Dendritic cell treated with granulocyte-macrophage colony-stimulating factor and Interleukin-4, amounts not matched to agents 40 ng/mL and 50 ng/mL, for 4 days (primary cell): ENCODE results near the gene COL4A5.

Source experiments
- H3K27ac Mint-ChIP-seq: one replicate; pipeline ENCODE4 v1.8.0; 2022; ENCODE audit warnings: mild to moderate bottlenecking, mixed read lengths
- H3K27me3 Mint-ChIP-seq: one replicate; pipeline ENCODE4 v1.8.0; 2022; ENCODE audit warnings: mild to moderate bottlenecking, mixed read lengths
- H3K36me3 Mint-ChIP-seq: one replicate; pipeline ENCODE4 v1.8.0; 2022; ENCODE audit warnings: low read depth, mixed read lengths
- H3K4me1 Mint-ChIP-seq: one replicate; pipeline ENCODE4 v1.8.0; 2022; ENCODE audit warnings: low read depth, mixed read lengths
- H3K4me3 Mint-ChIP-seq: one replicate; pipeline ENCODE4 v1.8.0; 2022; ENCODE audit warnings: mild to moderate bottlenecking, moderate library complexity, mixed read lengths
- H3K9me3 Mint-ChIP-seq: one replicate; pipeline ENCODE4 v1.8.0; 2022; ENCODE audit warnings: mixed read lengths
- intact Hi-C: fragments of 100-400 bp; cut with micrococcal nuclease; formaldehyde crosslinking; loops from one replicate; pipeline ENCODE4 v1.15.0; 2022

The COL4A5 gene

DNA sequence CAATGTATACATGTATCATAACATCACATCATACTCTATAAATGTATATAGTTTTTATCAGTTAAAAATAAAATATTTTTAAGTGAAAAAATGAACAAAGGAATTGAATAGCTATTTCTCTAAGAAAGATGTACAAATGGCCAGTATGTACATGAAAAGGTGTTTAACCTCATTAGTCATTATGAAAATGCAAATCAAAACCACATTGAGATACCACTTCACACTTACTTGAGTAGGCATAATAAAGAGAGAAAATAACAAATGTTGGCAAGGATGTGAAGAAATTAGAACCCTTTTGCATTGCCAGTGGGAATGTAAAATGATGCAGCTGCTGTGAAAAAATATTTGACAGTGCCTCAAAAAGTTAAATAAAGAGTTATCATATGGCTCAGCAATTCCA, 201.2 kb downstream of the COL4A5 start:
- Mint-ChIP-seq H3K36me3 (no peaks in the 10 kb centered on the region), H3K4me3 (no peak overlapping the region), H3K9me3 (peaks cover 7% of the 10 kb centered on the region), H3K27me3 (no peaks in the 10 kb centered on the region), H3K4me1 (no peaks in the 10 kb centered on the region), H3K27ac (no peak overlapping the region)
- intact Hi-C loops = no loop called here

DNA sequence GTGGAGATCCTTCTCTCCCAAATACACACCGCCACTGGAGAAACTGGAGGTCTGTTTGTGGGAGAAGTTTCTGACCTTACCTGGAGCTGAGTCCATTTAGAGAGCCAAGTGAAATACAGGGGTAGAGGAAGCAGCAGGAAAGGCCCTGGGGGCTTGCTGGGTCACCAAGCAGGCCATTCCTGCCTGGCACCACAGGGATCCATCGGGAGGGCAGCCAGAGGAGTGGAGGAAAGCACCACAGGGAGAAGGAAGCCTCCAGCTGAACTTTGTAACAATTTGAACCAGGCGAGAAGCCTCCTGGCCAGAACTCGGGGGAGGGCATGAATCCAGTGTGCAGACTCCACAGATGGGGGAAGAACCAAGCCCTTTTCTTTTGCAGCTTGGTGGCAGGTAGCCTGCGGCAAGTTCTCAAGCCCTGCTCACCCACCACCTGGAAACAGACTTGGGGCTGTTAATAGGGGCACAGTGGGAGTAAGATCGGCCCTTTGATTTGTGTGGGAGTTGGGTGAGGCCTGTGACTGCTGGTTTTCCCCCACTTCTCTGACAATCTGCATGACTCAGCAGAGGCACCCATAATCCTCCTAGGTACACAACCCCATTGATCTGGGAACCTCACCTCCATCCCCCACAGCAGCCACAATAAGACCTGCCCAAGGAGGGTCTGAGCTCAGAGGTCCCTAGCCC, 202.1 kb downstream of the COL4A5 start:
- Mint-ChIP-seq H3K27me3 (no peaks in the 10 kb centered on the region), H3K4me1 (no peaks in the 10 kb centered on the region), H3K36me3 (no peaks in the 10 kb centered on the region), H3K27ac (no peak overlapping the region), H3K4me3 (no peak overlapping the region), H3K9me3 (peaks cover 7% of the 10 kb centered on the region)
- intact Hi-C loops = no loop called here

GRCh38 chrX:108642273-108642628, 202.6 kb downstream of the COL4A5 start:
- Mint-ChIP-seq H3K27ac (no peak overlapping the region), H3K36me3 (no peaks in the 10 kb centered on the region), H3K4me1 (no peaks in the 10 kb centered on the region), H3K27me3 (no peaks in the 10 kb centered on the region), H3K4me3 (no peak overlapping the region), H3K9me3 (peaks cover 7% of the 10 kb centered on the region)
- intact Hi-C loops = no loop called here

GRCh38 chrX:108664701-108665100, 225.1 kb downstream of the COL4A5 start:
- Mint-ChIP-seq H3K27ac (no peak overlapping the region), H3K4me3 (no peak overlapping the region), H3K36me3 (no peaks in the 10 kb centered on the region), H3K4me1 (no peaks in the 10 kb centered on the region), H3K27me3 (no peaks in the 10 kb centered on the region), H3K9me3 (no peaks in the 10 kb centered on the region)
- intact Hi-C loops = no loop called here

DNA sequence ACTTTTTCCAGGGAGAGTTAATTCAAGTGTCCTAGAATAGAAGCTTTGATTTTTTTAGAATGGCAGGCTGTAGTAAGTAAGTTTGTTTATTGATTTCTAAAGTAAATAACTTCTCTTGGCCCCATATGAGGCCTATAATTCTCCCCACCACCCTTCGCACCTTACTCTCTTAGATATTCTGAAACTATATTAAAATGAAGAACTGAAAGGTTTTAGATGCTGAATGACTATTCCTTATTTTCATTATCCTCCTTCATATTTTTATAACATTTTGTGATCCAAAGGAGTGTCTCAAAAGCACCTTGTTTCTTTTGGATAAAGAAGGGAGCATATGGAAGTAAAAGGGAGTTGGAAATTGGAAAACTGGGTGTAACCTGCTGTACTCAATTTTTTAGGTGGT, 226.5 kb downstream of the COL4A5 start:
- intact Hi-C loops = no loop called here
- H3K4me1 Mint-ChIP-seq = no peaks in the 10 kb centered on the region
- H3K4me3 Mint-ChIP-seq = no peak overlapping the region
- no peaks in the 10 kb centered on the region for H3K27me3 Mint-ChIP-seq
- H3K9me3 Mint-ChIP-seq = no peaks in the 10 kb centered on the region
- no peaks in the 10 kb centered on the region for H3K36me3 Mint-ChIP-seq
- H3K27ac Mint-ChIP-seq = no peak overlapping the region

- no peak overlapping the region for H3K4me3 Mint-ChIP-seq
- no peak overlapping the region for H3K27ac Mint-ChIP-seq
- no peaks in the 10 kb centered on the region for H3K9me3 Mint-ChIP-seq
- no peaks in the 10 kb centered on the region for H3K4me1 Mint-ChIP-seq
- intact Hi-C loops = no loop called here
- no peaks in the 10 kb centered on the region for H3K36me3 Mint-ChIP-seq
- H3K27me3 Mint-ChIP-seq = no peaks in the 10 kb centered on the region
These were observed 231.9 kb downstream of the COL4A5 start for GRCh38 chrX:108671526-108671925.

DNA sequence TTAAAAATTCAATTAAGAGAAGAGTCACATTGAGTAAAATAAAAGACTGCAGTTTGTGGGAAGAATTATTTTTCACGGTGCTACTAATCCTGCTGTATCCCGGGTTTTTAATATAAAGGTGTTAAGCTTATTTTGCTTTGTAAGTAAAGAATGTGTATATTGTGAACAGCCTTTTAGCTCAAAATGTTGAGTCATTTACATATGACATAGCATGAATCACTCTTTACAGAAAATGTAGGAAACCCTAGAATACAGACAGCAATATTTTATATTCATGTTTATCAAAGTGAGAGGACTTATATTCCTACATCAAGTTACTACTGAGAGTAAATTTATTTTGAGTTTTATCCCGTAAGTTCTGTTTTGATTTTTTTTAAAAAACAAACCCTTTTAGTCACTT, 257.1 kb downstream of the COL4A5 start:
- intact Hi-C loops = no loop called here
- H3K4me1 Mint-ChIP-seq = no peaks in the 10 kb centered on the region
- H3K27me3 Mint-ChIP-seq = no peaks in the 10 kb centered on the region
- H3K36me3 Mint-ChIP-seq = no peaks in the 10 kb centered on the region
- H3K4me3 Mint-ChIP-seq = no peak overlapping the region
- H3K9me3 Mint-ChIP-seq = no peaks in the 10 kb centered on the region
- no peak overlapping the region for H3K27ac Mint-ChIP-seq

GRCh38 chrX:108699368-108699767, 259.7 kb downstream of the COL4A5 start:
- Mint-ChIP-seq H3K27ac (no peak overlapping the region), H3K4me1 (no peaks in the 10 kb centered on the region), H3K4me3 (no peak overlapping the region), H3K27me3 (no peaks in the 10 kb centered on the region), H3K36me3 (no peaks in the 10 kb centered on the region), H3K9me3 (no peaks in the 10 kb centered on the region)
- intact Hi-C loops = no loop called here

DNA sequence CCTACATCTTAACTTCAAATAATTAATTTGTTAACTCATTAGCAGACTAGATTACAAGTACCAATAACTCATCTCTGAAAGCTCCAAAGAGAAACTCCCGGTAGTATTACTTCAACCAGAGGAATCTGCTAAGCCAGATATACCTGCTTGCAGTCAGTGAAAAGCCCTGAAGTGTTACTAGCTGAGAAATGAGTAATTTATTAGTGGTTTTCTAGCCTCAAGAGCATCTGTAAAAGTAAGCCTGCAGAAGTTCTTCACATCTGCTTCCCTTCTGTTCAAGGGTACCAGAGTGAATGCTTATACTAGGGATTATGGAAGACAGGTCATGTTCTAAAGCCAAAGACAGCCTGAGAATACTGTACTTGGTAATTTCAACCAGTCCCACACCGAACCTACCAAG, 262.0 kb downstream of the COL4A5 start:
- Mint-ChIP-seq H3K36me3 (no peaks in the 10 kb centered on the region), H3K4me1 (no peaks in the 10 kb centered on the region), H3K27me3 (no peaks in the 10 kb centered on the region), H3K4me3 (no peak overlapping the region), H3K9me3 (no peaks in the 10 kb centered on the region), H3K27ac (no peak overlapping the region)
- intact Hi-C loops = loop anchor here (5.0 kb wide), 1 partner anchor 686 kb away; no protein-coding TSS in a partner anchor

DNA sequence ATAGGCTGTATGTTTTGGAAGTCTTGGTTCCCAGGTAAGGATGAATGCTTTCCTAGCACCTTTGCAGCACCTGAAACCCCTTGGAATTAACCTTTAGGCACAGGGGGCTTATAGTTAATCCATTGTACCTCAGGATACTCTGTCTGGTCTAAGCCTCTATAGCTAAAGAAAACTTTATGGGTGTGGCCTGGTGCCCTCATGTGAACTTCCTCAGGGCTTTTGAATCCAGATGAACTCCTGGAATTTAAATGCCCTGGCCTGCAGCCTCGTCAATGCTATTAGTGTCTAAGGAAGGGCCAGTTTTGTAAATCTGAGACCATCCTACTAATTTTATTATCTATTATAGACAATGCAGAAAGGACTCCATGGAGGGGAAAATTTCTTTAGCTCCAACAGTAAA, 262.9 kb downstream of the COL4A5 start:
- H3K27ac Mint-ChIP-seq = no peak overlapping the region
- H3K4me1 Mint-ChIP-seq = no peaks in the 10 kb centered on the region
- no peaks in the 10 kb centered on the region for H3K36me3 Mint-ChIP-seq
- intact Hi-C loops = loop anchor here (5.0 kb wide), 1 partner anchor 685 kb away; no protein-coding TSS in a partner anchor
- H3K4me3 Mint-ChIP-seq = no peak overlapping the region
- no peaks in the 10 kb centered on the region for H3K27me3 Mint-ChIP-seq
- no peaks in the 10 kb centered on the region for H3K9me3 Mint-ChIP-seq

DNA sequence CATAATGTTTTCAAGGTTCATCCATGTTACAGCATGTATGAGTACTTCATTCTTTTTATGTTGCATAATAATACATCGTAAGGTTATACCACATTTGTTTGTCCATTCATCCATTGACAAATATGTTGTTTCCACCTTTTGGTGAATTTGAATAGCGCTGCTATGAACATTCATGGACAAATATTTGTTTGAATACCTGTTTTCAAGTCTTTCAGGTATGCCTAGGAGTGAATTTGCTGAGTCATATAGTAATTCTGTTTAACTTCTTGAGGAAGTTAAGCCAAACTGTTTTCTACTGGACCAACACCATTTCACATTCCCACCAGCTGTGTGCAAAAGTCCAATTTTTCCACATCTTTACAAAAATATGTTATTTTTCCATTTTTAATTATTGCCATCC, 265.2 kb downstream of the COL4A5 start:
- Mint-ChIP-seq H3K27ac (no peak overlapping the region), H3K27me3 (no peaks in the 10 kb centered on the region), H3K9me3 (no peaks in the 10 kb centered on the region), H3K4me3 (no peak overlapping the region), H3K4me1 (no peaks in the 10 kb centered on the region), H3K36me3 (no peaks in the 10 kb centered on the region)
- intact Hi-C loops = loop anchor here (5.0 kb wide), 1 partner anchor 682 kb away; no protein-coding TSS in a partner anchor

GRCh38 chrX:108712886-108713285, 273.2 kb downstream of the COL4A5 start:
- Mint-ChIP-seq H3K27ac (no peak overlapping the region), H3K9me3 (no peaks in the 10 kb centered on the region), H3K27me3 (no peaks in the 10 kb centered on the region), H3K4me1 (no peaks in the 10 kb centered on the region), H3K4me3 (no peak overlapping the region), H3K36me3 (no peaks in the 10 kb centered on the region)
- intact Hi-C loops = no loop called here

DNA sequence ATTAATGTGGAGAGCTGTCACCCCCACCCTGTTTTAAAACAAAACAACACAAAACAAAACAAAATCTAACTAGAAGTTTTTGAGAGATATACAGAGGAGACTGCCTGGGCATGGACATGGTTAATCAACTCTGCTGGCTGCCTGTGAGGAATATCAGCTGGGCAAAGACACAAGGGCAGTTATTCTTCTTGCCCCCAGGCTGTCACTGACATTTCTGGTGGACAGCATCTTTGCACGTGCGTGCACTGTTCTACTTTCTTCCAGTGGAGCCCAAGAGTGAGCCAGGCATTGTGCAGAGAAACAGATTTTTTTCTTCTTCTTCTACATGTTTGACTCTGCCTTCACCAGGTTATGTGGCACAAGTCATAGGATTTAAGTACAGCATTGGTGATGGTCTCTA, 282.9 kb downstream of the COL4A5 start:
- peaks cover 1% of the 10 kb centered on the region for H3K27me3 Mint-ChIP-seq

DNA sequence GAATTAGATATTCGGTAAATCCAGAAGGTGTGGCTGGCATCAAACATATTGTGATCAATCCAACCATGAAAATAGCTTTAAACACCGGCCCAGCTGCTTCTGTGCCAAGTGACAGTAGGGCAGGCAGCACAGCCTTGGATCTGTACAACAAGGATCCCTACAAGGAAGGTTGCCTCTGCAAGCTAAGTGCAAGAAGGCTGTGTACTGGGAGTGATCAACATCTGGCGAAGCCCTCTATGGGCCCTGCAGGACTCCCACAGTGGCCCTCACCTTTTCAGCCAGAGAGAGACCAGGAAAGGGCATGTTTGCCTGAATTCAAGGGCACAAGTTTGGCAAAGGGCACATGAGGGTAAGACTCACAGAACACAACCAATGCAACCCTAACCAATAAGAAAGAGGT, 287.1 kb downstream of the COL4A5 start:
- intact Hi-C loops = no loop called here
- Mint-ChIP-seq H3K4me3 (no peak overlapping the region), H3K9me3 (no peaks in the 10 kb centered on the region), H3K27ac (no peak overlapping the region), H3K4me1 (no peaks in the 10 kb centered on the region), H3K27me3 (peaks cover 9% of the 10 kb centered on the region), H3K36me3 (no peaks in the 10 kb centered on the region)

More for the DNA sequence above, 282.9 kb downstream of the COL4A5 start:
- Mint-ChIP-seq H3K27ac (no peak overlapping the region), H3K36me3 (no peaks in the 10 kb centered on the region), H3K4me1 (no peaks in the 10 kb centered on the region), H3K4me3 (no peak overlapping the region), H3K9me3 (no peaks in the 10 kb centered on the region)
- intact Hi-C loops = no loop called here

DNA sequence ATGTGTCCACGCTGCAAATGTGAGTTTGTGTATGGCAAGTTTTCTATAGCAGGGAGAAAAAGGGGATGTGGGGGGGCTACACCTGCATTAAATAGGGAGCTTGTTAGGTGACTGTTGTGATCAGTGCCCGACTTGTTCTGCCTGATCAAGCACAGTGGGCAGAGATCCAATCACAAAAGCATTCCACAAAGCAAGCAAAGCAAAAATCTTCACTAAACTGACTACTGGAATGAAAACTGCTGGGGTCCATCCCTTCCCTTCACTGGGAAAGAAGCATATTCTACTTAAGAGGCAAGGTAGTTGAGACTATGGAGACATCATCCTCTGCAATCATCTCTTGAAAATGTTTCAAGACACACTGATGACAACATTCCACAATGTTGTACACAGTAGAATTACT, 291.5 kb downstream of the COL4A5 start:
- Mint-ChIP-seq H3K27ac (no peak overlapping the region), H3K27me3 (peaks cover 50% of the 10 kb centered on the region), H3K9me3 (no peaks in the 10 kb centered on the region), H3K4me1 (no peaks in the 10 kb centered on the region), H3K36me3 (no peaks in the 10 kb centered on the region), H3K4me3 (no peak overlapping the region)
- intact Hi-C loops = no loop called here
